Suppressor macrophage treated with lipopolysaccharide for 1 hour (primary cell): ENCODE data around the gene COL11A1.
"Not testable (repeated sequence)": the region's sequence is repeated elsewhere in the genome, so short reads cannot be mapped to it uniquely, and the experiment has no call there.

Source experiments
- DNase-seq, 3 donors: peaks; one replicate each; pipeline ENCODE4 v3.0.0-alpha.2; 2020 to 2022

Gene COL11A1

DNA sequence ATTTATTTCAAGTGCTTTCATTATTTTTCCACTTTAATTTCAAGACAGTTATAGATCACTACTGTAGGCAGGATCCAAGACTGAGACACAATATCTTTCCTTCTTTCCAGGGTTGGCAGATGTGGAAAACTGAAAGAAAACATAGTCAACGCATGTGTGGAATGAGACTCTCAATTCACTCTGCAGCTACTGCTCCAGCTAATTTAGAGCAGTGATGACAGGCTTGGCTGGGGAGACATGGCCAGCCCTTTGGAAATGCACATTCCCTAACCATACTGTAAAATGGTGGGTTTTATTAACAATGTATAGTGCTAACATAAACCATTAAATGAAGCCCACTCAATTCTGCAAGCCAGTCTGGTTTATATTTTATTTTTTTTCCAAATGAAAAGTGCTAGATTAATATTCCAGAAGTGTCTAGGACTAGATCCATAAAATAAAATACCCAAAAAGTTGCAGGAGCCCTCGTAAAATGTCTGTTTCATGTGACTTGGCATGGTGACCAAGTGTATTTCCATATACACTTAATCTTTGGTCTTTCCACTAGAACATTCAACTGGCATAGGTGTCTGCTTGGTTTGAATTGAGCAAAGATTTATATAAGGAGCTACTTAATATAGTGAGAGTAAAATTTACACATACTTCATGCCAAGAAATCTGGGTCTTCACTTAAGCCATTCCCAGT is 32.9 kb downstream of the COL11A1 start:
- DNase-seq = no peak

DNA sequence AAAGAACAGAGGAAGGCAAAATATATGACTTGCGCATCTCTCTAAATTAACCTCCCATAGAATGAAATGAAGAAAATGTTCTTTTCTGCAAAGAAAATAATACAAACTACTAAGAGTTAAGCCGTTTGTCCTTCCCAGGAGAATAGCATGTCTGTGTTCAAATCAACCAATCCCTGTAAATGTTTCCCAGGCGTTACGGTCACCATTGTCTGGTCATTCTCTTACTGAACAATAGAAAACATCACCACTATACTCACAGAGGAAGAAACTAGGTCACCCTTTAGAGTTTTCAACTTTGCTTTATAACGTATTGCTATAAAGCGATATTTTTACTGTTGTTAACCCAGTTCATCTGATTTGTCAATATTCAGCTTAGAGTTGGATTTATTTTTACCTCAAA is 34.1 kb downstream of the COL11A1 start:
- no peak for DNase-seq

DNA sequence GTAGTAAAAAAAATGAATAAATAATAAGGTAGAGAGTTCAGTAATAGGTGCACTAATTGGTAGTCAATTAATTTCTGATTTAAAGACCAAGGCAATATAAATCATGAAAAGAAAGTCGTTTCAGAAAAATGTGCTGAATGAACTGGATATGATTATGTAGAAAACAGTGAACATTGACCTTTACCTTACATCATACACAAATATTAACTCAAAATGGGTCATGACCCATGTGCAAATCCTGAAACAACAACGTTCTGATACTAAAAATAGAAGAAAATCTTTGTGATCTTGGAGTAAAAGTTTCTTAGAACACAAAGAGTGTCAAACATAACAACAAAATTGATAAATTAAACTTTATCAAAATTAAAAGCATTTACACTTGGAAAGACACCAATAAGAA is 39.1 kb downstream of the COL11A1 start:
- DNase-seq = no peak

DNA sequence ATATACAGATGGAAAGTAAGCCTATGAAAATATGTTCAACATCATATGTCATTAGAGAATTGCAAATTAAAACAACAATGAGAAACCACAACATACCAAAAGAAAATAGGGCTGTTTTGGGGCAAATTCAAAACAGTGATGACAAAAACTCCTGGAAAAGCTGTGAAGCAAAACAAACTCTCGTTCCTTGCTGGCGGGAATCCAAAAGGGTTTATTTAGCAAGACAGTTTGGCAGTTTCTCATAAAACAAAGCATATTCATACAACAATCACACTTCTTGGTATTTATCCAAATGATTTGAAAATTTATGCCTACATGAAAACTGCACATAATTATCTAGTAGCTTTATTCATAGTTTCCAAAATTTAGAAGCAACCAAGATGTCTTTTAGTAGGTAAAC is 44.4 kb downstream of the COL11A1 start:
- no peak for DNase-seq

DNA sequence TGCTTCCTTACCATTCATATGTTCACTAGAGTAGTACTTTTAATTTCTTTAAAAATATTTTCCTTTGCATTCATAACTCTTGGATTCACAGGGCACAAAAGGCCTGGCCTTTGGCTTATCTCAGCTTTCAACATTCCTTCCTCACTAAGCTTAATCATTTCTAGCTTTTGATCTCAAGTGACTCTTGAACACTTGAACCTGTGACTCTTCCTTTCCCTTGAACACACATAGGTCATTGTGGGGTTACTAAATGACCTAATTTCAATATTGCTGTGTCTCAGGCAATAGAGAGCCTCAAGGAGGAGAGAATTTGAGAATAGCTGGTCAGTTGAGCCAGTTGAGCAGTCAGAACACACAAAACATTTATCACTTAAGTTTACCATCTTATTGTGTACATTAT is 49.9 kb downstream of the COL11A1 start:
- no peak for DNase-seq

DNA sequence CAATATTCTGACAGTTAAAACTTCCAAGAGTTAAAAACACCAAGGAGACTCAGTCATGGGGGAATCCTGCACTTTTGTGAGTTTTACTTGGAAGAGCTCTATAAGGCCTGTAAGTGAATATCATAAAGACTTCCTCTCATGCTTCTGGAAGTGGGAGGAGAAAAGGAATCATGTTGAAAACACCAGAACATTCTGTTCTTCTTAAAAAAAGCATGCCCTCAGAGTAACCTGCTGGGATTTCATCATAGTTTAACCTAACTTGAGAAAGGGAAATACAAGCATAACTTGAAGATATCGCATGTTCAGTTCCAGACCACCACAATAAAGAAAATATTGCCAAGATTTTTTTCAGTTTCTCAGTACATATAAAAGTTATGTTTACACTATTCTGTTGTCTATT is 51.9 kb downstream of the COL11A1 start:
- DNase-seq = no peak

DNA sequence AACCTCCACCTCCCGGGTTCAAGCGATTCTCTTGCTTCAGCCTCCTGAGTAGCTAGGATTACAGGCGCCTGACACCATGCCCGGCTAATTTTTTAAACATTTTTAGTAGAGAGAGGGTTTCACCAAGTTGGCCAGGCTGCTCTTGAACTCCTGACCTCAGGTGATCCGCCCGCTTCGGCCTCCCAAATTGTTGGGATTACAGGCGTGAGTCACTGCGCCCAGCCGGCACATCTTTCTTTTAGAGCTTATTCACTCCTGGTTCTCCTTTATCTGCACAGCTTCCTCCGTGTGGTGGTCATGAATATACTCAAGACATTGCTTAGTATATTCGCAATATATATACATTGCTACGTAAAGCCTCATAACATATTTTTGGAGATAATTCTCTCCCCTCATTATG is 80.2 kb downstream of the COL11A1 start:
- DNase-seq = not testable (repeated sequence)

DNA sequence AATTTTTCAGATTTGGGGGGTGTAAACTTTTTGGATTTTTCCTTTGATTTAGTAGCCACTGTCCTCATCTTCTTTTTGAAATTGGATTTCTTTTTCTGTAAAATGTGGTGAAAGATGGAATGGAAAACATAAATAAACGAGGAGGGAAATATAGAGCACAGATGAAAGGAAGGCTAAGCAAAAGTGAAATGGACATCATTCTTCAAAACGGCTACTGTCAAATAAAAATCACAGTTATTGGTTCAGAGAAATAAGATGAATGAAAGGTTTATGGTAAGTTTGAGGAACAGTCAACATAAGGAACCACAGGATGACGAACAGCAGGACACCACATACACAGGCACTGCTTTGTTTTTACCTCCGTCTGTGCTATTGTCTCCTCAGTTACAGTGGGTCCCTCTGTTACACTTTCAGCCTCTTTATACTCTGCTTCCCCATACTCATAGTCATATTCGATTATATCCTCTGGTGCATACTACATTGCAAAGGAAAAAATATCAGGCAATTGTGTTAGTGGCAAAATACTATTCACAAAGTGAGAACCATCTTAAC is 82.4 kb downstream of the COL11A1 start:
- DNase-seq = no peak

DNA sequence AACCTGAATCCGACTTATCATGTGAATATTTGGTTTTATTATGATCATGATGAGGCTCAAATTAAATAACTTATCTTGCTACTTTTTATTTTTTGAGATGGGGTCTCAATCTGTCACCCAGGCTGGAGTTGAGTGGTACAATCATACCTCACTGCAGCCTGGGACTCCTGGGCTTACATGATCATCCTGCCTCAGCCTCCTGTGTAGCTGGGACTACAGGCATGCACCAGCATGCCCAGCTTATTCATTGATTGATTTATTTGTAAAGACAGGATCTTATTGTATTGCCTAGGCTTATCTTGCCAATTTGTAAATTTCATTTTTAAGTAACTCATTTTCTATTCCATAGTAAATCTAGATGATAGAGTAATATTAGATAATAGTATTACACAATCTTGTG is 84.3 kb downstream of the COL11A1 start:
- DNase-seq = no peak

DNA sequence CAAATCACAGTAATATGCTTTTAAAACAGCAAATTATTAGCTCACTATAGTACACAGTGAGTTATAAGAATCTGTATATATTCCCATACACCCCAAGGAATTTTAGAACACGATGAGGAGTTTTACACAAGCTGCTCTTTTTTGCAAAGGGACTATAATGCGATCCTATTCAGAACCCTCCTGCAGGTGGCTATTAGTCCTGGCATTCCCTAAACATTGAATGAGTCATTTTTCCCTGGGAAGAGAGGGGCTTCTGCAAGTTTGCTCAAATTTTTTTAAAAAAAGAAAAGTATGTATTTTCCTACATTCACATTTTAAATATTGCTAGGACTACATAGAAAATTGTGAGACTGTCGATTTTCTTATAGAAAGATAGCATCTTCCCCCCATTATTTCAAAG is 106.3 kb downstream of the COL11A1 start:
- no peak for DNase-seq

DNA sequence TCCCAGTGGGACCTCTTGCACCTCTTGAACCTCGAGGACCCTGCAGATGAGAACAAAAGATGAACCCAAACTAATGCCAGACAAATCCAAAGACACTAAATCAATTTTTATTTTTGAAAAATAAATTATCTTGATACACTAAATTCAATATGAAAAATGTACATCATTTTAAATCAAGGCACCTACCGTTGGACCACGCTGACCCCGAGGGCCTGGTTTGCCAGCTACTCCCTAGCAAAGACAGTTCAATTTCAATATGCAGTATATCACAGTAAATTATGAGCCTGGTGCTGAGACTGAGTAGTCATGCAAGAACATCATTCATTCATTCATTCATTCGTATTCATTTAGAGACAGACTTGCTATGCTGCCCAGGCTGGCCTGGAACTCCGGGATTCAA is 129.4 kb downstream of the COL11A1 start:
- DNase-seq = no peak

DNA sequence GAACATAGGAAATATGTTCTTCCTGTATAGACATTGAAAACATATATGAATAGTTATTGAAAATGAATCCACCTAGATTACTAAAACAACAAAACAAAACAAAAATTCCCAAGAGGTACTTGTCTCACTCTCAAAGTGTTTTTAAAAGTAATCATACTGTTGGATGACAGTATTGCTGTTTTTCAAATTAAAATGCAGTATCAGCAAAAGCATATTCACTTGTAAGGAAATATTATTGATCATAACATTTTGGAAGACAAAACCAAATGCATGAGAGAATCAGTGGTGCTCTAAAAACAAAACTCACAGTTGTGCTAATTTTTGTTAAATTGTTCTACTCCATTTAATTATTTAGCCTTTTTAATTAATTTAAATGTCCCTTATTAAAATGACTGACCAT is 131.0 kb downstream of the COL11A1 start:
- DNase-seq = no peak

DNA sequence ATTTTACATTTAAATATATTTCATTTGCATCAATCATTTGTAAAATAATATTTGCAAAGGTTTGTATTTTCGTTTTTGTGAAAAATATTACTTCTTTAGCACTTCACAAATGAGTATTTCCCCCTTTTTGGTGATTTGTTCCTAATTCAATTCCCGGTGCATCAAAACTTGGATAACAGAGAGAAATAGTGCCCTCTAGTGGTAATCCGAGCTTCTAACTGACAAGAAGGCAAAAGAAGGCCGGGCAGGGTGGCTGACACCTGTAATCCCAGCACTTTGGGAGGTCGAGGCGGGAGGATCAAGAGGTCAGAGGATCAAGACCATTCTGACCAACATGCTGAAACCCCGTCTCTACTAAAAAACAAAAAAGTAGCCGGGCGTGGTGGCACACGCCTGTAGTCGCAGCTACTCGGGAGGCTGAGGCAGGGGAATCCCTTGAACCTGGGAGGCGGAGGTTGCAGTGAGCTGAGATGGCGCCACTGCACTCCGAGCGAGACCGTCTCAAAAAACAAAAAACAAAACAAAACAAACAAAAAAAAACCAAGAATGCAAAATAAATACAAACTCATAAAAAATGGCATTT is 137.7 kb downstream of the COL11A1 start:
- DNase-seq = peak; percentile 74 to 81 (median 78)

DNA sequence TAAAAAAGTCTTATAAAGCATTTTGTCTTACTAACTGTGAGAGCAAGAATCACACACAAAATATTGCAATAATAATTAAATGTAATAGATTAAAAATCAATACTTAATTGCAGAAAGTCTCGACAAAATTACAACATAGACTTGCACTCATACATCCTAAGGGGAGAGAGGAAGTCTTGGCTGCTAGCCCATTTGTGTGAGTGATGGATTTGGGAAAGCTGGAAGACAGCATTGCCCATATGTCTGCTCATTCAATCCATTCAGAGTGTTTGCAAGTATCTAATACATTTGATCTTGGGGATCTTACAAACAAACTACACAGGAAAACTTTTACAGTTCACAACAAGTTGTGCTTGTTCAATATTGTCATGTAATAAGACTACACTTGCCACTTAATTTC is 140.5 kb downstream of the COL11A1 start:
- DNase-seq = peak in 1 of 3 donors; percentile 1

DNA sequence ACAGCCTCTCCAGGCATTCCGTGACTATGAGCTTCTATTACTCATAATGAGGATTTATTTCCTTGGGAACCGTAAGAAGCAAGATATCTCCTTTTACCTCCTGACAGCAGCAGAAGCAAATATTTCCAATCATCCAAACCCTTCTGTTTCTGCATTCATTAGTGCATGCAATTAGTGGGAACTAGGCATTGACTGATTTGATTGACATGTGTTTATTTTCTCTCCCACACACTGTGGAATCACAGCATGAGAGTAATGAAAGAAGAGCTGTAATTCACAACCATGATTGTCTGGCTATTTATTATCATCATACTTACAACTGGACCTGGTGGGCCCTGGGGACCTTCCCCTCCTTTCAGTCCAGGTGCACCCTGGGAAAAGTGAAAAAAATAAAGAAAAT is 146.8 kb downstream of the COL11A1 start:
- no peak for DNase-seq

DNA sequence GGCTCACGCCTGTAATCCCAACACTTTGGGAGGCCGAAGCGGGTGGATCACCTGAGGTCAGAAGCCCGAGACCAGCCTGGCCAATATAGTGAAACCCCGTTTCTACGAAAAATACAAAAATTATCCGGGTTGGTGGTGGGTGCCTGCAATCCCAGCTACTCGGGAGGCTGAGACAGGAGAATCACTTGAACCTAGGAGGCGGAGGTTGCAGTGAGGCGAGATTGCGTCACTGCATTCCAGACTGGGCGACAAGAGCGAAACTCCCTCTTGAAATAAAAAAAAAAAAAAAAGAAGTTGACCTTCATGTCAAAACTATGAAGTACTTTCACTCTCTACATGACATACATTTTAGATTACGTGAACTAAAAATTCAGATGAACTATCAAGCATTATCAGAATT is 153.7 kb downstream of the COL11A1 start:
- DNase-seq = no peak

DNA sequence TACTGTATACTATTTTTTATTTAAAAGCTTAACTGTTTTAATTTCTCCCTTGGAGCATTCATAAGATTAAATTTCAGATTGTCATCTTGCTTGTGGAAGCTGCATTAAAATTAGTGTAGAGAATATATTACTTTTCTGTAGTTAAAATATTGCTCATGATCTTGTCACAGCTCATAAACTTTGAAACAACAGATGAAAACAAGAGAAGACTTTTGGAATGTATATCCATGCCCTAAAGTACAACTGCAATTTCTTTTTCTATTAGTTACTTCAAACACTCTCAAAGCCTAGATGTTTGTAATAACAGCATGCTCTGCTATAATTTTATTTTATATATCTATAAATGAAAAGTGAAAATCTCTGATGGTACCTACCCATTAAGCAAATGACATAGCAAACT is 155.9 kb downstream of the COL11A1 start:
- DNase-seq = no peak

DNA sequence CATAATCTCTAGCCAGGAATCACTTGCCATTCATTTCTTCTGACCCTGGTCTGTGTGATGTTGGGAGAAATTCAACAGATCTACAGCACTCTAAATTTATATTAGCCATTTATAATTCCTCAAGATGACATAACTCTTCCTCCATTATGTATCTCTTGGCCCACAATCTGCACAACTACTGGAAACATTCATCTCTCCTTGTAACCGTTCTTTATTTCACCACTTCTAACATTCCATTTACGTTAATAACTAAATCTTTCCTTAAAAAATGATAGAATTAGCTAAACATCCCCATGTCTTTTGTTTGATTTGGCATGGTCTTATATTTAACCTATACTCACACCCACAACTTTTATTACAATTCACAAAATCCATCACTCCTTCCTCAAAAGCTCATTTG is 166.0 kb downstream of the COL11A1 start:
- no peak for DNase-seq

DNA sequence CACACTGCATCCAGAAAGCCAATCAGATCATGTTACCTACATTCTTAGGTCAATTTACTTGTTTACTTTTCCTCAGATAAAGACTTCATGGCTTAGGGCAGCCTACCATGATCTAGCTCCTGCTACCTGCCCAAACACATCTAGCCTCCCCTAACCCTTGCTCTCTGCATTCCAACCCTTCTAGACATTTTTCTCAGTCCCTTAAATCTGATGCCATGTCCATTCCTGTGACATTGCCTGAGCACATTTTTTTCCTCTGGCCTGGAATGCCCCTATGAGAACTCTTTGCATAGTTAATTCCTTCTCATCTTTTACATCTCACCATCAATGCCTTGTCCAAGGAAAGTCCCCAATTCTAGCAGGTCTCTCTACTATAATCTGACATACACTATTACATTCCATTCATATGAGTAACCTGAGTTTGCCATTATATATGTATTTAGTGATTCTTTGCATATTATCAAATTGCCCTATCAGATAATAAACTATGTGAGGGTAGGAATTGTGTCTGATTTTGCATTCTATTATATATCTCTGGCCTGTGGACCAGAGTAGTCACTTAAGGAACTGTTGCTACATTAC is 166.9 kb downstream of the COL11A1 start:
- DNase-seq = no peak

DNA sequence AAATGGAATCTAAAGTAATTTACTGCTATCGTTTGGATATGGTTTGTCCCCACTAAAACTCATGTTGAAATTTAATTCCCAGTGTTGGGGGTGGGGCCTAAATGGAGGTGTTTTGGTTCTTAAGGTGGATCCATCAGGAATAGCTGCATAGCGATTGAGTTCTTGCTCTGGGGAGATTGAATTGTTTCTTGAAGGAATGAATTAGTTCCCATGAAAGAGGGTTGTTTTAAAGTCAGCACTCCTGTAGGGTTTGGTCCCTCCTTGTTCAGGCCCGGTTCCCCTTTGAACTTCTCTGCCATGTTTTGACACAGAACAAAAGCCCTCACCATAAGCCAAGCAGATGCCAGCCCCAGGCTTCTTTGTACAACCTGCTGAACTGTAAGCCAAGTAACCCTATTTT is 170.9 kb downstream of the COL11A1 start:
- no peak for DNase-seq

DNA sequence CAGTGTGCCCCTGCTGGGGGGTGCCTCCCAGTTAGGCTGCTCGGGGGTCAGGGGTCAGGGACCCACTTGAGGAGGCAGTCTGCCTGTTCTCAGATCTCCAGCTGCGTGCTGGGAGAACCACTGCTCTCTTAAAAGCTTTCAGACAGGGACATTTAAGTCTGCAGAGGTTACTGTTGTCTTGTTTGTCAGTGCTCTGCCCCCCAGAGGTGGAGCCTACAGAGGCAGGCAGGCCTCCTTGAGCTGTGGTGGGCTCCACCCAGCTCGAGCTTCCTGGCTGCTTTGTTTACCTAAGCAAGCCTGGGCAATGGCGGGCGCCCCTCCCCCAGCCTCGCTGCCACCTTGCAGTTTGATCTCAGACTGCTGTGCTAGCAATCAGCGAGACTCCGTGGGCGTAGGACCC is 175.0 kb downstream of the COL11A1 start:
- not testable (repeated sequence) for DNase-seq

DNA sequence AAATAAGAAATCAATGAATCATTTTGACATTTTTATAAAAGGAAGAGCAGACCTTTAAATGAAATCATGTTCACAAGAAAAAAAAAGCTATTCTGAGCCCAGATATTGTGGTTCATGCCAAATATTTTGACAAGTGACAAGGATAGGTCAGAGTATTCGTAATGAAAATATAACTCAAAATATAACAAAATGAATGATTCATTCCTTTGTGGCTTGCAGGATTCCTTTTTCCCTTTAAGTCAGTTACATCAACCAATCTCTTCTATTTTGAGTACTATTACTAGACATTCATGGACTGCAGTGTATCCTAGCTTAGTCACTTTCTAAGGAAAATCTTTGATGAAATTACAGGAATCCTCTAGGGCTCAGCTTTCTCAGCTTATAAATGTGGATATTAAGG is 188.7 kb downstream of the COL11A1 start:
- no peak for DNase-seq

DNA sequence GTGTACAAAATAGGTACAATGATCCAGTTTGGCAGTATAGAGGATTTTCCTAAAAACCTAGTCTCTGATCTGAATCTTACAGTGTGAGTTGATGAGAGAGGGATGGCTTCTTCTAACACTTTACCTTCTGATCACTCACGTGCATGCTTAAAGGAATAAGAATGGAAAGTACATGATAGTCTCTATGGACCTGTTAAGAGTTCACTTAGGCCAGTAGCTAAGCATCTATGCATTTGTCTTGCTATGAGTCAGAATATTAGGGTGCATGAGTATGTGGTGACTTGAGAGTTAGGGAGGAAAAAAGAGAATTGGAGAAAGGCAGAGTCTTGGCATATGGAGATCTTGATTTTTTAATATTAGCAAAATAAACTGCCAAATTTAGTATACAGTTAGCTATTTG is 206.3 kb downstream of the COL11A1 start:
- DNase-seq = no peak

DNA sequence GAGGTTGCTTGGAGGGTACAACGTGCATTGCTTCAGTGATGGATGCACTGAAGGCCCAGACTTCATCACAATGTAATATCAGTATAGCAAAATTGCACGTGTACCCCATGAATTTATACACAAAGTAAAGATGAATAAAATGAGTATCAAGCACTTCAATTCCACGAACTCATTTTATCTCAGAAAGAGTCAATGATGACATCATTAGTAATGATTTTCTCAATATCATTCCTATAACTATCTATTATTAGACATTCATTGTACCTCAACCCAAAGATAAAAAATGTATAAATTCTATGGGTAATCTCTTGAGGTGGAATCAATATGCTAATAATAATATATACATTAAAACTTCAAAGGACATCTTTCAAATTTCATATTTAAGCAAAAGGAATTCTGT is 208.4 kb downstream of the COL11A1 start:
- DNase-seq = no peak

DNA sequence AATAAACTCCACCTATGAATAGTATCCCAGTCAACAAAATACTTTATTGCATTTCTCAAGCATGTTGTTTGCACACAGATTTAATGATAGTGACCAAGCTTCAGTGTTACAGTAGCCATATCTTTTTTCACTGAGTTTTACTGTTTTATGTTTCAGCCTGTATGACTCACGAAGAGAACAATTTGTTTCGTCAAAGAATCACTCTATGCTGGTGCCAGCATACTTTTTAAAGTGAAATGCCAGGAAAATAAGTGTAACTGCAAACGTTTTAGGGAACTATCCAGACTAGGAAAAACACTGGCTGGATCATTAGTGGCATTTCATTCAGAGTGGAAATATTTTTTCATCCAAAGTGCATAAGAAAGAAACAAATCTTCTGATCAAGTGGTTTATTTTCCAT is 210.8 kb downstream of the COL11A1 start:
- no peak for DNase-seq
